Measurements from ENCODE around the gene ATP5MK. TPM values are rescaled to one million over a fixed set of nuclear protein-coding genes. Genes with fewer than 3 reads are reported as not detected.

Gene ATP5MK
- polyA plus RNA-seq, 1 donor (not counting 4 experiments of a cell fraction or from before 2014, with no cell fraction given): 745 TPM

- DNase-seq (ENCODE audit: low read depth, low spot score): no peak
- Histone ChIP-seq H2AFZ (ENCODE audit: control insufficient read depth, low read length) (no peak overlapping the region), H3K9me1 (ENCODE audit: control insufficient read depth, extremely low read depth, insufficient read depth, low read length) (no peaks in the 10 kb centered on the region), H3K9ac (ENCODE audit: control insufficient read depth, extremely low read depth, insufficient read depth, low read length) (no peak overlapping the region), H3K36me3 (ENCODE audit: control insufficient read depth in 2 of 2, extremely low read depth in 1 of 2, insufficient read depth in 2 of 2, low read length in 2 of 2) (peaks cover 49 to 54% of the 10 kb centered on the region in 2 experiments), H3K27ac (ENCODE audit: control insufficient read depth, insufficient read depth, low read length) (no peak overlapping the region), H3K4me3 (ENCODE audit: control insufficient read depth in 2 of 3, extremely low read depth in 1 of 3, insufficient read depth in 2 of 3, low read depth in 1 of 3, low read length in 3 of 3) (no peak overlapping the region), H4K20me1 (ENCODE audit: control insufficient read depth, extremely low read depth, insufficient read depth, low read length) (no peaks in the 10 kb centered on the region), H3K79me2 (ENCODE audit: control insufficient read depth, insufficient read depth, low read length) (peaks cover 1% of the 10 kb centered on the region), H3K27me3 (ENCODE audit: control insufficient read depth, extremely low read depth, insufficient read depth, low read length) (no peaks in the 10 kb centered on the region), H3K9me3 (ENCODE audit: control insufficient read depth, low read depth, low read length) (no peaks in the 10 kb centered on the region), H3K4me1 (ENCODE audit: control insufficient read depth, extremely low read depth, insufficient read depth, low read length) (no peaks in the 10 kb centered on the region), H3K4me2 (ENCODE audit: control insufficient read depth, extremely low read depth, insufficient read depth, low read depth, low read length) (no peak overlapping the region)
- dilution Hi-C loops (cut with MboI; ENCODE audit: extremely low pct_ligation_motif_present, low sequenced_read_pairs): no loop called here
- FAIRE-seq: no peak
- TF ChIP-seq CTCF (optimal IDR thresholded peaks at IDR 0.05 in 1 of 3, IDR thresholded peaks at IDR 0.05 in 1 of 3, conservative IDR thresholded peaks at IDR 0.05 in 1 of 3; ENCODE audit: extremely low read depth in 1 of 3, insufficient read depth in 2 of 3, low read length in 3 of 3) (no peak), EZH2 (IDR thresholded peaks at IDR 0.05; ENCODE audit: low read length) (no peak)
These were observed 27.5 kb upstream of the ATP5MK start for GRCh38 chr10:103423748-103424147.

GRCh38 chr10:103419101-103419500 is 22.8 kb upstream of the ATP5MK start:
- Histone ChIP-seq H3K27ac (ENCODE audit: control insufficient read depth, insufficient read depth, low read length) (no peak overlapping the region), H3K4me2 (ENCODE audit: control insufficient read depth, extremely low read depth, insufficient read depth, low read depth, low read length) (no peak overlapping the region), H3K4me1 (ENCODE audit: control insufficient read depth, extremely low read depth, insufficient read depth, low read length) (no peaks in the 10 kb centered on the region), H3K4me3 (ENCODE audit: control insufficient read depth in 2 of 3, extremely low read depth in 1 of 3, insufficient read depth in 2 of 3, low read depth in 1 of 3, low read length in 3 of 3) (no peak overlapping the region), H4K20me1 (ENCODE audit: control insufficient read depth, extremely low read depth, insufficient read depth, low read length) (no peaks in the 10 kb centered on the region), H3K9me3 (ENCODE audit: control insufficient read depth, low read depth, low read length) (no peaks in the 10 kb centered on the region), H2AFZ (ENCODE audit: control insufficient read depth, low read length) (no peak overlapping the region), H3K36me3 (ENCODE audit: control insufficient read depth in 2 of 2, extremely low read depth in 1 of 2, insufficient read depth in 2 of 2, low read length in 2 of 2) (peaks cover 67 to 69% of the 10 kb centered on the region in 2 experiments), H3K9me1 (ENCODE audit: control insufficient read depth, extremely low read depth, insufficient read depth, low read length) (no peaks in the 10 kb centered on the region), H3K9ac (ENCODE audit: control insufficient read depth, extremely low read depth, insufficient read depth, low read length) (no peak overlapping the region), H3K27me3 (ENCODE audit: control insufficient read depth, extremely low read depth, insufficient read depth, low read length) (no peaks in the 10 kb centered on the region), H3K79me2 (ENCODE audit: control insufficient read depth, insufficient read depth, low read length) (no peaks in the 10 kb centered on the region)
- DNase-seq (ENCODE audit: low read depth, low spot score) (no peak), FAIRE-seq (no peak)
- TF ChIP-seq CTCF (optimal IDR thresholded peaks at IDR 0.05 in 1 of 3, IDR thresholded peaks at IDR 0.05 in 1 of 3, conservative IDR thresholded peaks at IDR 0.05 in 1 of 3; ENCODE audit: extremely low read depth in 1 of 3, insufficient read depth in 2 of 3, low read length in 3 of 3) (no peak), EZH2 (IDR thresholded peaks at IDR 0.05; ENCODE audit: low read length) (no peak)
- dilution Hi-C loops (cut with MboI; ENCODE audit: extremely low pct_ligation_motif_present, low sequenced_read_pairs): no loop called here
